Measurements from ENCODE around the gene SIPA1L3.

DNA sequence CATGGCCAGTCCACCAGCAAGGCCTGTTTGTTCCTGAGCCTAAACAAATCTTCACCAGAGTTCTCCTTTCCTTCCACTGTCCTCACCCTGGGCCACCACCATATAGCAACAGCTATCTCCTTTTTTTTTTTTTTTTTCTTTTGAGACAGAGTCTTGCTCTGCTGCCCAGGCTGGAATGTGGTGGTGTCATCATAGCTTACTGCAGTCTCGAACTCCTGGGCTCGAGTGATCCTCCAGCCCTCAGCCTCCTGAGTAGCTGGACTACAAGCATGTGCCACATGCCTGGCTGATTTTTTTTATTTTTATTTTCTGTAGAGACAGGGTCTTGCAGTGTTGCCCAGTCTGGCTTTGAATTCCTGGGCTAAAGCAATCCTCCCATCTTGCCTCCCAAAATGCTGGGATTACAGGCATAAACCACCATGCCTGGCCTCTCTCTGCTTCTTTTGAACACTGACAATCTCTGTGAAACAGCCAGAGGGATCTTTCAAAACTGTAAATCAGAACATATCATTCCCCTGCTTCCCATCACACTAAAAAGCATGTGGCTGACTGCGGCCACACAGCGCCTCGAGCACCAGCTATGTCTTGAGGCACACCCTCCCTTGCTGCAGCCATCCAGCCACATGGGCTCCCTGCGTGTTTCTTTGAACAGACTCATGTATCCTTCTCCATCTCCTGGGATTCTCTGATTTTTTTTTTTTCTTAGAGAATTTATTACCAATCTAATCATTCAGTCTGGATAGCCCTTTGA is 110.6 kb downstream of the SIPA1L3 start:
- TF ChIP-seq, protein P1, sequence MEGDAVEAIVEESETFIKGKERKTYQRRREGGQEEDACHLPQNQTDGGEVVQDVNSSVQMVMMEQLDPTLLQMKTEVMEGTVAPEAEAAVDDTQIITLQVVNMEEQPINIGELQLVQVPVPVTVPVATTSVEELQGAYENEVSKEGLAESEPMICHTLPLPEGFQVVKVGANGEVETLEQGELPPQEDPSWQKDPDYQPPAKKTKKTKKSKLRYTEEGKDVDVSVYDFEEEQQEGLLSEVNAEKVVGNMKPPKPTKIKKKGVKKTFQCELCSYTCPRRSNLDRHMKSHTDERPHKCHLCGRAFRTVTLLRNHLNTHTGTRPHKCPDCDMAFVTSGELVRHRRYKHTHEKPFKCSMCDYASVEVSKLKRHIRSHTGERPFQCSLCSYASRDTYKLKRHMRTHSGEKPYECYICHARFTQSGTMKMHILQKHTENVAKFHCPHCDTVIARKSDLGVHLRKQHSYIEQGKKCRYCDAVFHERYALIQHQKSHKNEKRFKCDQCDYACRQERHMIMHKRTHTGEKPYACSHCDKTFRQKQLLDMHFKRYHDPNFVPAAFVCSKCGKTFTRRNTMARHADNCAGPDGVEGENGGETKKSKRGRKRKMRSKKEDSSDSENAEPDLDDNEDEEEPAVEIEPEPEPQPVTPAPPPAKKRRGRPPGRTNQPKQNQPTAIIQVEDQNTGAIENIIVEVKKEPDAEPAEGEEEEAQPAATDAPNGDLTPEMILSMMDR (IDR thresholded peaks at IDR 0.05) = no peak
- TF ChIP-seq POLR2A (IDR thresholded peaks at IDR 0.05) = no peak

All from heart left ventricle (tissue), 13 donors.